ENCODE results near the gene SLC25A12.
A peak's percentile ranks its signal among the peaks of the same experiment; 100 is the strongest.

SLC25A12 gene

GRCh38 chr2:171882089-171882769 lies 11.8 kb downstream of the SLC25A12 start:
- Histone ChIP-seq H3K36me3 (replicated peaks) (no peaks in the 10 kb centered on the region), H3K4me3 (ENCODE audit: low read depth, low read length) (no peak overlapping the region), H3K27ac (no peak overlapping the region), H3K27me3 (replicated peaks) (no peaks in the 10 kb centered on the region)
- DNase-seq = no peak
- no peak for TF ChIP-seq CTCF (IDR thresholded peaks at IDR 0.05; ENCODE audit: low read depth, low read length, missing control alignments)
- in situ Hi-C loops (cut with HindIII; ENCODE audit: low pct_ligation_motif_present, low sequenced_read_pairs) = no loop called here

- no peak for DNase-seq
- H3K4me3 ChIP-seq (ENCODE audit: low read depth, low read length) = no peak overlapping the region
- TF ChIP-seq CTCF (IDR thresholded peaks at IDR 0.05; ENCODE audit: low read depth, low read length, missing control alignments) = no peak
- in situ Hi-C loops (cut with HindIII; ENCODE audit: low pct_ligation_motif_present, low sequenced_read_pairs) = no loop called here
- no peaks in the 10 kb centered on the region for H3K36me3 ChIP-seq (replicated peaks)
- H3K27me3 ChIP-seq (replicated peaks) = no peaks in the 10 kb centered on the region
- H3K27ac ChIP-seq = no peak overlapping the region
Measured at GRCh38 chr2:171880774-171881173, 13.3 kb downstream of the SLC25A12 start.

GRCh38 chr2:171879865-171880264 lies 14.2 kb downstream of the SLC25A12 start:
- Histone ChIP-seq H3K27me3 (replicated peaks) (no peaks in the 10 kb centered on the region), H3K36me3 (replicated peaks) (no peaks in the 10 kb centered on the region), H3K4me3 (ENCODE audit: low read depth, low read length) (no peak overlapping the region), H3K27ac (no peak overlapping the region)
- DNase-seq = no peak
- no peak for TF ChIP-seq CTCF (IDR thresholded peaks at IDR 0.05; ENCODE audit: low read depth, low read length, missing control alignments)
- in situ Hi-C loops (cut with HindIII; ENCODE audit: low pct_ligation_motif_present, low sequenced_read_pairs) = no loop called here

GRCh38 chr2:171878481-171878993 lies 15.5 kb downstream of the SLC25A12 start:
- no peaks in the 10 kb centered on the region for H3K27me3 ChIP-seq (replicated peaks)
- DNase-seq = peak; percentile 80
- no peak overlapping the region for H3K4me3 ChIP-seq (ENCODE audit: low read depth, low read length)
- peak overlapping the region; percentile 78 for H3K27ac ChIP-seq
- in situ Hi-C loops (cut with HindIII; ENCODE audit: low pct_ligation_motif_present, low sequenced_read_pairs) = no loop called here
- no peaks in the 10 kb centered on the region for H3K36me3 ChIP-seq (replicated peaks)
- no peak for TF ChIP-seq CTCF (IDR thresholded peaks at IDR 0.05; ENCODE audit: low read depth, low read length, missing control alignments)

- Histone ChIP-seq H3K4me3 (ENCODE audit: low read depth, low read length) (no peak overlapping the region), H3K27me3 (replicated peaks) (no peaks in the 10 kb centered on the region), H3K27ac (no peak overlapping the region), H3K36me3 (replicated peaks) (no peaks in the 10 kb centered on the region)
- TF ChIP-seq CTCF (IDR thresholded peaks at IDR 0.05; ENCODE audit: low read depth, low read length, missing control alignments) = no peak
- DNase-seq = no peak
- in situ Hi-C loops (cut with HindIII; ENCODE audit: low pct_ligation_motif_present, low sequenced_read_pairs) = no loop called here
Measured at GRCh38 chr2:171874963-171875362, 19.1 kb downstream of the SLC25A12 start.

- H3K4me3 ChIP-seq (ENCODE audit: low read depth, low read length) = no peak overlapping the region
- no peak for DNase-seq
- no peaks in the 10 kb centered on the region for H3K36me3 ChIP-seq (replicated peaks)
- in situ Hi-C loops (cut with HindIII; ENCODE audit: low pct_ligation_motif_present, low sequenced_read_pairs) = no loop called here
- no peaks in the 10 kb centered on the region for H3K27me3 ChIP-seq (replicated peaks)
- H3K27ac ChIP-seq = no peak overlapping the region
- no peak for TF ChIP-seq CTCF (IDR thresholded peaks at IDR 0.05; ENCODE audit: low read depth, low read length, missing control alignments)
Measured at GRCh38 chr2:171874517-171874916, 19.5 kb downstream of the SLC25A12 start.
